Ovary (tissue), 3 donors: ENCODE data around the gene PIGU.

Experiments
- POLR2A ChIP-seq: fragments of 450-650 bp; IDR thresholded peaks from one replicate; pipeline ENCODE4 v1.6.1; 2017; ENCODE audit warnings: antibody characterized with exemption, mild to moderate bottlenecking, moderate library complexity
- TF ChIP-seq, protein P1 (sequence below), 3 donors: fragments of 450-650 bp in 2 of 3; fragments of 200-600 bp in 1 of 3; IDR thresholded peaks; one replicate each; pipeline versions ENCODE4 v1.5.1 to v1.8.0; 2016 to 2022; ENCODE audit warnings: antibody characterized with exemption in 3 of 3, mild to moderate bottlenecking in 1 of 3
- donor health status: DM: no; HTN: no; CAD: no.

GRCh38 chr20:34569598-34569997, 107.3 kb downstream of the PIGU start:
- TF ChIP-seq, protein P1, sequence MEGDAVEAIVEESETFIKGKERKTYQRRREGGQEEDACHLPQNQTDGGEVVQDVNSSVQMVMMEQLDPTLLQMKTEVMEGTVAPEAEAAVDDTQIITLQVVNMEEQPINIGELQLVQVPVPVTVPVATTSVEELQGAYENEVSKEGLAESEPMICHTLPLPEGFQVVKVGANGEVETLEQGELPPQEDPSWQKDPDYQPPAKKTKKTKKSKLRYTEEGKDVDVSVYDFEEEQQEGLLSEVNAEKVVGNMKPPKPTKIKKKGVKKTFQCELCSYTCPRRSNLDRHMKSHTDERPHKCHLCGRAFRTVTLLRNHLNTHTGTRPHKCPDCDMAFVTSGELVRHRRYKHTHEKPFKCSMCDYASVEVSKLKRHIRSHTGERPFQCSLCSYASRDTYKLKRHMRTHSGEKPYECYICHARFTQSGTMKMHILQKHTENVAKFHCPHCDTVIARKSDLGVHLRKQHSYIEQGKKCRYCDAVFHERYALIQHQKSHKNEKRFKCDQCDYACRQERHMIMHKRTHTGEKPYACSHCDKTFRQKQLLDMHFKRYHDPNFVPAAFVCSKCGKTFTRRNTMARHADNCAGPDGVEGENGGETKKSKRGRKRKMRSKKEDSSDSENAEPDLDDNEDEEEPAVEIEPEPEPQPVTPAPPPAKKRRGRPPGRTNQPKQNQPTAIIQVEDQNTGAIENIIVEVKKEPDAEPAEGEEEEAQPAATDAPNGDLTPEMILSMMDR (IDR thresholded peaks at IDR 0.05), result no peak
- TF ChIP-seq POLR2A, result no peak
